GM12878 (cell line): Measurements from ENCODE around the gene ARMS2. TPM values are rescaled to one million over a fixed set of nuclear protein-coding genes. Genes with fewer than 3 reads are reported as not detected.

ENCODE experiments used
- ATAC-seq: fragments of 200-7000 bp; cut with Tn5 transposase; 3 replicates; pipeline ENCODE4 v1.9.1; 2020; ENCODE audit warnings: mild to moderate bottlenecking, moderate library complexity
- BruUV-seq: library from RNA; stranded (reverse); fragments of 400-500 nt; replicated peaks from 2 replicates; lab custom pipeline; 2021; lab: Mats Ljungman, UMichigan
- CTCF ChIA-PET: fragments of 300-600 bp; sonication (Branson Sonifier 250); formaldehyde crosslinking; extraction: SDS; loops from one replicate; lab custom pipeline; 2021; ENCODE audit warnings: inconsistent platforms; lab: Yijun Ruan, JAX
- POLR2A ChIA-PET: fragments of 350-600 bp; formaldehyde crosslinking; extraction: SDS; loops from one replicate; lab custom pipeline; 2021; ENCODE audit warnings: inconsistent platforms; lab: Charles Lee
- RAD21 ChIA-PET: fragments of 300-600 bp; sonication (Branson Sonifier 250); formaldehyde crosslinking; loops from one replicate; lab custom pipeline; 2023; ENCODE audit warnings: antibody characterized with exemption; ENCODE audit not compliant: unreplicated experiment; lab: Charles Lee
- SMC1A ChIA-PET: fragments of 300-600 bp; sonication (Branson Sonifier 250); formaldehyde crosslinking; loops from one replicate; lab custom pipeline; 2023; ENCODE audit not compliant: unreplicated experiment, uncharacterized antibody; lab: Charles Lee
- DNase-seq: peaks from one replicate; pipeline ENCODE4 v3.0.0-alpha.2; 2011; ENCODE audit warnings: low read depth, low spot score
- FAIRE-seq: peaks from 3 replicates; lab custom pipeline; 2011; peaks lifted over from hg19 to GRCh38; lab: Jason Lieb, UNC
- H2AFZ ChIP-seq: 2 replicates; pipeline ENCODE4 v1.6.0; 2011; ENCODE audit warnings: low read depth, low read length, control low read depth; ENCODE audit not compliant: control insufficient read depth
- H3K27ac ChIP-seq: 2 replicates; pipeline ENCODE4 v1.5.1; 2011; ENCODE audit warnings: control low read depth; ENCODE audit not compliant: control insufficient read depth, insufficient read depth
- H3K27me3 ChIP-seq, 2 experiments: replicated peaks in 1 of 2; 2 replicates each; pipeline versions ENCODE4 v1.6.0 to v1.6.1; 2011; ENCODE audit warnings: low read length in 1 of 2; ENCODE audit not compliant: control insufficient read depth in 2 of 2, insufficient read depth in 2 of 2
- H3K36me3 ChIP-seq, 2 experiments: 2 replicates each; pipeline ENCODE4 v1.5.1; 2011; ENCODE audit warnings: low read length in 1 of 2; ENCODE audit not compliant: control insufficient read depth in 2 of 2, insufficient read depth in 2 of 2
- H3K4me1 ChIP-seq: 2 replicates; pipeline ENCODE4 v1.6.1; 2011; ENCODE audit warnings: mild to moderate bottlenecking, low read length, moderate library complexity, mixed read lengths; ENCODE audit not compliant: control insufficient read depth, insufficient read depth
- H3K4me2 ChIP-seq: 2 replicates; pipeline ENCODE4 v1.6.0; 2011; ENCODE audit warnings: control low read depth; ENCODE audit not compliant: control insufficient read depth, insufficient read depth
- H3K4me3 ChIP-seq: fragments of 200-600 bp; sonication (generic); 2 replicates; pipeline ENCODE4 v1.5.1; 2016
- H3K79me2 ChIP-seq: 2 replicates; pipeline ENCODE4 v1.6.0; 2011; ENCODE audit warnings: low read length; ENCODE audit not compliant: control insufficient read depth, insufficient read depth
- H3K9ac ChIP-seq: 2 replicates; pipeline ENCODE4 v1.8.0; 2011; ENCODE audit warnings: low read length, control low read depth, mixed read lengths; ENCODE audit not compliant: control insufficient read depth, insufficient read depth
- H3K9me3 ChIP-seq: replicated peaks from 3 replicates; pipeline ENCODE4 v1.5.1; 2011; ENCODE audit warnings: mild to moderate bottlenecking, low read length; ENCODE audit not compliant: control insufficient read depth, insufficient read depth
- H4K20me1 ChIP-seq: 2 replicates; pipeline ENCODE4 v1.6.0; 2011; ENCODE audit not compliant: control insufficient read depth, insufficient read depth
- CHD1 ChIP-seq: IDR thresholded peaks from 2 replicates; pipeline ENCODE4 v1.6.1; 2012; ENCODE audit warnings: low read depth, low read length, improper control_type of control experiment
- CUX1 ChIP-seq: IDR thresholded peaks from 2 replicates; pipeline ENCODE4 v1.6.1; 2012; ENCODE audit warnings: improper control_type of control experiment, low read depth, low read length; ENCODE audit not compliant: insufficient replicate concordance
- FOS ChIP-seq: IDR thresholded peaks from 3 replicates; pipeline ENCODE4 v1.6.1; 2011; ENCODE audit warnings: borderline replicate concordance; ENCODE audit not compliant: insufficient read length; ENCODE audit errors: extremely low read depth
- NFYB ChIP-seq: IDR thresholded peaks from 2 replicates; pipeline ENCODE4 v1.6.1; 2011; ENCODE audit warnings: low read depth, mild to moderate bottlenecking, low read length, improper control_type of control experiment, moderate library complexity; ENCODE audit not compliant: insufficient read depth
- PAX5 ChIP-seq: IDR thresholded peaks from 2 replicates; pipeline ENCODE4 v1.6.1; 2011; ENCODE audit warnings: low read depth, low read length, borderline replicate concordance
- PBX3 ChIP-seq: IDR thresholded peaks from 2 replicates; pipeline ENCODE4 v1.6.1; 2011; ENCODE audit warnings: mild to moderate bottlenecking, low read depth, low read length, moderate library complexity; ENCODE audit not compliant: insufficient replicate concordance
- RUNX3 ChIP-seq: IDR thresholded peaks from 2 replicates; pipeline ENCODE4 v1.6.1; 2012; ENCODE audit warnings: low read length, inconsistent platforms
- WGBS: methylation state at CpG from one replicate; pipeline ENCODE4 v1.1.6; 2016; ENCODE audit warnings: low lambda C conversion rate; ENCODE audit not compliant: insufficient replicate concordance, insufficient coverage; ENCODE audit errors: missing lambda C conversion rate; 5-methylcytosine and 5-hydroxymethylcytosine counted together
- in situ Hi-C: fragments of 300-500 bp; cut with MboI; formaldehyde crosslinking; loops from 9 replicates; pipeline ENCODE4 v1.14.3; 2018; ENCODE audit warnings: mixed read lengths
- intact Hi-C: fragments of 100-400 bp; cut with micrococcal nuclease; formaldehyde crosslinking; loops from one replicate; pipeline ENCODE4 v1.14.2; 2022; ENCODE audit not compliant: unreplicated experiment
- polyA plus RNA-seq, 11 experiments: library from polyadenylated mRNA; depleted of rRNA in 4 of 11; unstranded in 6 of 11; stranded (reverse) in 5 of 11; fragments of >200 nt; fragmentation: Nextera tagmentation in 4 of 11; fragmentation: Illumina TruSeq in 1 of 11; extraction: Ambion mirVana in 4 of 11; extraction: Trizol in 1 of 11; gene quantifications; 1 replicate in 1 of 11; 2 replicates in 10 of 11; pipeline versions ENCODE4 v1.2.1 to v1.2.3, GENCODE V29; 2011 to 2016; ENCODE audit warnings: inconsistent platforms in 2 of 11, missing spikeins in 2 of 11, low read depth in 1 of 11
- total RNA-seq, 4 experiments: library from RNA; depleted of rRNA in 3 of 4; stranded (reverse); fragments of >200 nt in 3 of 4; fragmentation: Illumina TruSeq in 1 of 4; extraction: Trizol in 1 of 4; gene quantifications; 2 replicates each; pipeline versions ENCODE4 v1.2.1 to v1.2.3, GENCODE V29; 2013 to 2021
- TF ChIP-seq, protein P1 (sequence below): fragments of 450-650 bp; IDR thresholded peaks from 2 replicates; pipeline ENCODE4 v1.6.1; 2018; ENCODE audit warnings: borderline replicate concordance, mild to moderate bottlenecking; ENCODE audit not compliant: partially characterized antibody

ARMS2 gene
- total and polyA plus RNA-seq, 10 of the 15 experiments (the other 5 are each of a cell fraction or from before 2014, with no cell fraction given): not detected

- no peak for FAIRE-seq
- in situ Hi-C loops: no loop called here
- no peak overlapping the region for H3K27ac ChIP-seq
- intact Hi-C loops: no loop called here
- no peak overlapping the region for H3K4me2 ChIP-seq
- no peak for DNase-seq
- no peaks in the 10 kb centered on the region for H4K20me1 ChIP-seq
- CTCF ChIA-PET: no interaction called here
- POLR2A ChIA-PET: no interaction called here
- no peak for ATAC-seq
- H3K4me1 ChIP-seq: no peaks in the 10 kb centered on the region
- 0 out of 2 replicates have a peak, but pooled peaks have one; percentile 31 for TF ChIP-seq PAX5
- TF ChIP-seq FOS: no peak
- TF ChIP-seq CUX1: no peak
- TF ChIP-seq PBX3: no peak
- TF ChIP-seq CHD1: no peak
- no peak for TF ChIP-seq RUNX3
- TF ChIP-seq, protein P1, sequence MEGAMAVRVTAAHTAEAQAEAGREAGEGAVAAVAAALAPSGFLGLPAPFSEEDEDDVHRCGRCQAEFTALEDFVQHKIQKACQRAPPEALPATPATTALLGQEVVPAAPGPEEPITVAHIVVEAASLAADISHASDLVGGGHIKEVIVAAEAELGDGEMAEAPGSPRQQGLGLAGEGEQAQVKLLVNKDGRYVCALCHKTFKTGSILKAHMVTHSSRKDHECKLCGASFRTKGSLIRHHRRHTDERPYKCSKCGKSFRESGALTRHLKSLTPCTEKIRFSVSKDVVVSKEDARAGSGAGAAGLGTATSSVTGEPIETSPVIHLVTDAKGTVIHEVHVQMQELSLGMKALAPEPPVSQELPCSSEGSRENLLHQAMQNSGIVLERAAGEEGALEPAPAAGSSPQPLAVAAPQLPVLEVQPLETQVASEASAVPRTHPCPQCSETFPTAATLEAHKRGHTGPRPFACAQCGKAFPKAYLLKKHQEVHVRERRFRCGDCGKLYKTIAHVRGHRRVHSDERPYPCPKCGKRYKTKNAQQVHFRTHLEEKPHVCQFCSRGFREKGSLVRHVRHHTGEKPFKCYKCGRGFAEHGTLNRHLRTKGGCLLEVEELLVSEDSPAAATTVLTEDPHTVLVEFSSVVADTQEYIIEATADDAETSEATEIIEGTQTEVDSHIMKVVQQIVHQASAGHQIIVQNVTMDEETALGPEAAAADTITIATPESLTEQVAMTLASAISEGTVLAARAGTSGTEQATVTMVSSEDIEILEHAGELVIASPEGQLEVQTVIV: no peak
- no peak for TF ChIP-seq NFYB
- TF ChIP-seq, all 136 proteins: peak for 1
- Histone ChIP-seq H3K9me3 (no peaks in the 10 kb centered on the region), H3K36me3 (no peaks in the 10 kb centered on the region), H3K9ac (no peak overlapping the region), H3K79me2 (no peaks in the 10 kb centered on the region), H3K27me3 (peaks cover 0 to 3% of the 10 kb centered on the region in 2 experiments; a peak in 1 of 4 replicates), H2AFZ (no peak overlapping the region), H3K4me3 (no peak overlapping the region)
- SMC1A ChIA-PET: no interaction called here
- RAD21 ChIA-PET: no interaction called here
- 40% methylated on average over 17 of the region's 17 CpGs for WGBS
- BruUV-seq: no TSS peak
These were observed 49.6 kb downstream of the ARMS2 start for GRCh38 chr10:122503886-122504609.
